ENCODE data around the gene B4GALNT3.
"Not testable (repeated sequence)": the region's sequence is repeated elsewhere in the genome, so short reads cannot be mapped to it uniquely, and the experiment has no call there.

The B4GALNT3 gene

GRCh38 chr12:571795-572531 lies 112.2 kb downstream of the B4GALNT3 start:
- TF ChIP-seq FOXP2 (optimal IDR thresholded peaks at IDR 0.05; ENCODE audit: control extremely low read depth, extremely low read length, insufficient read depth) (no peak), POLR2AphosphoS5 (IDR thresholded peaks at IDR 0.05; ENCODE audit: borderline replicate concordance, low read depth, low read length) (no peak), EZH2 (IDR thresholded peaks at IDR 0.05) (no peak)
- no peaks in the 10 kb centered on the region for H3K9me3 ChIP-seq (ENCODE audit: low read depth, low read length)
- H3K27ac ChIP-seq, result no peak overlapping the region
- H3K4me3 ChIP-seq, result no peak overlapping the region
- no peaks in the 10 kb centered on the region for H3K36me3 ChIP-seq (ENCODE audit: insufficient read depth, low read length)
- H3K9ac ChIP-seq (ENCODE audit: insufficient read length), result no peak overlapping the region
- no peak for DNase-seq (ENCODE audit: low read depth, low spot score)

GRCh38 chr12:572532-572899 lies 112.8 kb downstream of the B4GALNT3 start:
- no peak overlapping the region for H3K9ac ChIP-seq (ENCODE audit: insufficient read length)
- H3K9me3 ChIP-seq (ENCODE audit: low read depth, low read length), result no peaks in the 10 kb centered on the region
- no peak for DNase-seq (ENCODE audit: low read depth, low spot score)
- H3K27ac ChIP-seq, result no peak overlapping the region
- H3K4me3 ChIP-seq, result no peak overlapping the region
- no peaks in the 10 kb centered on the region for H3K36me3 ChIP-seq (ENCODE audit: insufficient read depth, low read length)
- TF ChIP-seq EZH2 (IDR thresholded peaks at IDR 0.05) (no peak), POLR2AphosphoS5 (IDR thresholded peaks at IDR 0.05; ENCODE audit: borderline replicate concordance, low read depth, low read length) (no peak), FOXP2 (optimal IDR thresholded peaks at IDR 0.05; ENCODE audit: control extremely low read depth, extremely low read length, insufficient read depth) (no peak)

DNA sequence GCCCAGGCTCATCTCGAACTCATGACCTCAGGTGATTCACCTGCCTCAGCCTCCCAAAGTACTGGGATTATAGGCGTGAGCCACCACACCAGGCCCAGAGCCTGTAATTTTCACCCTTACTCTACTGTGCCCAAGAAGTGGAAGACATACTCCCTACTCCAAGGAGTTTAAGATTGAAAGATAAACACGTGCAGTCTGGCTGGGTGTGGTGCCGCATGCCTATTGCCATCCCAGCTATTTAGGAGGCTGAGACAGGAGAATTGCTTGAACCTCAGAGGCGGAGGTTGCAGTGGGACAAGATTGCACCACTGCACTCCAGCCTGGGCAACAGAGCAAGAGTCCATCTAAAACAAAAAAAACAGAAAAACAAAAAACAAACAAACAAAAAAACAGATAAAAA lies 113.5 kb downstream of the B4GALNT3 start:
- H3K27ac ChIP-seq, result no peak overlapping the region
- no peaks in the 10 kb centered on the region for H3K9me3 ChIP-seq (ENCODE audit: low read depth, low read length)
- DNase-seq (ENCODE audit: low read depth, low spot score), result no peak
- no peak overlapping the region for H3K4me3 ChIP-seq
- no peak overlapping the region for H3K9ac ChIP-seq (ENCODE audit: insufficient read length)
- no peaks in the 10 kb centered on the region for H3K36me3 ChIP-seq (ENCODE audit: insufficient read depth, low read length)
- no peak for TF ChIP-seq POLR2AphosphoS5 (IDR thresholded peaks at IDR 0.05; ENCODE audit: borderline replicate concordance, low read depth, low read length)
- TF ChIP-seq FOXP2 (optimal IDR thresholded peaks at IDR 0.05; ENCODE audit: control extremely low read depth, extremely low read length, insufficient read depth), result no peak
- TF ChIP-seq EZH2 (IDR thresholded peaks at IDR 0.05), result no peak

DNA sequence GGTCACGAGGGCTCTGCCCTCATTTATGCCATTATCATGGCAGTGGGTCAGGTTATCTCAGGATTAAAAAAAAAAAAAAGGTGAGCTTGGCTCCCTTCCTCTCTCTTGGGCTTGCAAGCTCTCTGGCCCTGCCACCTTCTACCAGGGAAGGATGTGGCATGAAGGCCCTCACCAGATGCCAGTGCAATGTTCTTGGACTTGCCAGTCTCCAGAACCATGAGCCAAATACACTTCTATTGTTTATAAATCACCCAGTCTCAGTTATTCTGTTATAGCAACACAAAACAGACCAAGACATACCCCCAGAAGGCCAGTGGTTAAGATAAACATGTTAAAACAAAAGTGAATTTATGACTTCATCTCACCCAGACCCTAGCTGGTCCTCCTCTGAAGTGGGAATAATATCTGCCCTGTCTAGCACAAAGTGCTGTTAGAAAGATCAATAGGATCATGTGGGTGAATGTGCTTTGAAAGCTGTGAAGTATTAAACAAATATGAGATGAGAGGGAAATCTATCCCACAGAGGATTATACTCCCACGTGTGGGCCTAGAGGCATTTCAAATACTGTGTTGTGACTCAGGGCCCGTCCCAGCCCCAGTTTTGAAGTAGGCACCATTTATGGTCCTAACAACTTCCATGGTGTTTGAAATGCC lies 114.9 kb downstream of the B4GALNT3 start:
- Histone ChIP-seq H3K9me3 (ENCODE audit: low read depth, low read length) (no peaks in the 10 kb centered on the region), H3K4me3 (no peak overlapping the region), H3K36me3 (ENCODE audit: insufficient read depth, low read length) (no peaks in the 10 kb centered on the region), H3K9ac (ENCODE audit: insufficient read length) (no peak overlapping the region), H3K27ac (no peak overlapping the region)
- DNase-seq (ENCODE audit: low read depth, low spot score), result no peak
- TF ChIP-seq FOXP2 (optimal IDR thresholded peaks at IDR 0.05; ENCODE audit: control extremely low read depth, extremely low read length, insufficient read depth), result no peak
- TF ChIP-seq EZH2 (IDR thresholded peaks at IDR 0.05), result no peak
- TF ChIP-seq POLR2AphosphoS5 (IDR thresholded peaks at IDR 0.05; ENCODE audit: borderline replicate concordance, low read depth, low read length), result no peak

- no peak for DNase-seq (ENCODE audit: low read depth, low spot score)
- no peak for TF ChIP-seq EZH2 (IDR thresholded peaks at IDR 0.05)
- TF ChIP-seq FOXP2 (optimal IDR thresholded peaks at IDR 0.05; ENCODE audit: control extremely low read depth, extremely low read length, insufficient read depth), result no peak
- TF ChIP-seq POLR2AphosphoS5 (IDR thresholded peaks at IDR 0.05; ENCODE audit: borderline replicate concordance, low read depth, low read length), result no peak
- H3K9me3 ChIP-seq (ENCODE audit: low read depth, low read length), result no peaks in the 10 kb centered on the region
- H3K27ac ChIP-seq, result no peak overlapping the region
- no peak overlapping the region for H3K4me3 ChIP-seq
- H3K9ac ChIP-seq (ENCODE audit: insufficient read length), result no peak overlapping the region
- no peaks in the 10 kb centered on the region for H3K36me3 ChIP-seq (ENCODE audit: insufficient read depth, low read length)
Measured at GRCh38 chr12:575129-575502, 115.4 kb downstream of the B4GALNT3 start.

- DNase-seq (ENCODE audit: low read depth, low spot score), result no peak
- Histone ChIP-seq H3K9ac (ENCODE audit: insufficient read length) (peak overlapping the region; percentile 75), H3K36me3 (ENCODE audit: insufficient read depth, low read length) (no peaks in the 10 kb centered on the region), H3K27ac (0 out of 2 replicates have a peak overlapping the region, but pooled peaks have one; percentile 45), H3K4me3 (0 out of 2 replicates have a peak overlapping the region, but pooled peaks have one; percentile 16), H3K9me3 (ENCODE audit: low read depth, low read length) (no peaks in the 10 kb centered on the region)
- TF ChIP-seq POLR2AphosphoS5 (IDR thresholded peaks at IDR 0.05; ENCODE audit: borderline replicate concordance, low read depth, low read length), result peak; percentile 30; the same call in 1 of the 2 replicates
- no peak for TF ChIP-seq EZH2 (IDR thresholded peaks at IDR 0.05)
- TF ChIP-seq FOXP2 (optimal IDR thresholded peaks at IDR 0.05; ENCODE audit: control extremely low read depth, extremely low read length, insufficient read depth), result peak; percentile 26
Measured at GRCh38 chr12:575948-576614, 116.3 kb downstream of the B4GALNT3 start.

GRCh38 chr12:576615-577110 lies 116.9 kb downstream of the B4GALNT3 start:
- Histone ChIP-seq H3K9me3 (ENCODE audit: low read depth, low read length) (no peaks in the 10 kb centered on the region), H3K27ac (no peak overlapping the region), H3K4me3 (no peak overlapping the region), H3K36me3 (ENCODE audit: insufficient read depth, low read length) (no peaks in the 10 kb centered on the region), H3K9ac (ENCODE audit: insufficient read length) (peak overlapping the region; percentile 59)
- no peak for DNase-seq (ENCODE audit: low read depth, low spot score)
- TF ChIP-seq FOXP2 (optimal IDR thresholded peaks at IDR 0.05; ENCODE audit: control extremely low read depth, extremely low read length, insufficient read depth) (no peak), EZH2 (IDR thresholded peaks at IDR 0.05) (no peak), POLR2AphosphoS5 (IDR thresholded peaks at IDR 0.05; ENCODE audit: borderline replicate concordance, low read depth, low read length) (no peak)

DNA sequence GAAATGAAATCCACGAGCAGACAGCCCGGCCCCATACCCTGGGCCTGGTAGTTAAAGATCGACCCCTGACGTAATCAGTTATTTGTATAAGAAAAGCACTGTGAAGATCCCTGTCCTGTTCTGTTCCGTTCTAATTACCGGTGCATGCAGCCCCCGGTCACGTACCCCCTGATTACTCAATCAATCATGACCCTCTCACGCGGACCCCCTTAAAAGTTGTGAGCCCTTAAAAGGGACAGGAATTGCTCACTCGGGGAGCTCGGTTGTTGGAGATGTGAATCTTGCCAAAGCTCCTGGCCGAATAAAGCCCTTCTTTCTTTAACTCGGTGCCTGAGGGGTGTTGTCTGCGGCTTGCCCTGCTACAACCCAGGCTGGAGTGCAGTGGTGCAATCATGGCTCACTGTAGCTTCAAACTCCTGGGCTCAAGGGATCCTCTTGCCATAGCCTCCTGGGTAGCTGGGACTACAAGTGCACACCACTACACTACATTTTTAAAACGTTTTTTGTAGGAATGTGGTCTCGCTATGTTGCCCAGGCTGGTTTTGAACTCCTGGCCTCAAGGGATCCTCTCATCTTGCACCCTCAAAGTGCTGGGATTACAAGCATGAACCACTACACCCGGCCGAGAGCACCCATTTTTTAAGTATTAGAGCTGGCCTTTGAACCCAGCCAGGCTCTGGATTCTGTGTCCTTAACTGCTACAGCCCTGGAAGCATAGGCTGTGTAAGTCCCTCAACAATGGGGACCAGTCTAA lies 118.4 kb downstream of the B4GALNT3 start:
- H3K27ac ChIP-seq; H3K9ac ChIP-seq (ENCODE audit: insufficient read length); DNase-seq (ENCODE audit: low read depth, low spot score): not testable (repeated sequence)

More for the DNA sequence above, 118.4 kb downstream of the B4GALNT3 start:
- not testable (repeated sequence) for H3K4me3 ChIP-seq; H3K36me3 ChIP-seq (ENCODE audit: insufficient read depth, low read length); H3K9me3 ChIP-seq (ENCODE audit: low read depth, low read length)

Data from SK-N-MC (cell line).